Measurements from ENCODE around the gene DPP10. TPM values are rescaled to one million over a fixed set of nuclear protein-coding genes. Genes with fewer than 3 reads are reported as not detected.

DPP10 gene
- total RNA-seq, 1 donor from 2014 or later, result 2.4 TPM

DNA sequence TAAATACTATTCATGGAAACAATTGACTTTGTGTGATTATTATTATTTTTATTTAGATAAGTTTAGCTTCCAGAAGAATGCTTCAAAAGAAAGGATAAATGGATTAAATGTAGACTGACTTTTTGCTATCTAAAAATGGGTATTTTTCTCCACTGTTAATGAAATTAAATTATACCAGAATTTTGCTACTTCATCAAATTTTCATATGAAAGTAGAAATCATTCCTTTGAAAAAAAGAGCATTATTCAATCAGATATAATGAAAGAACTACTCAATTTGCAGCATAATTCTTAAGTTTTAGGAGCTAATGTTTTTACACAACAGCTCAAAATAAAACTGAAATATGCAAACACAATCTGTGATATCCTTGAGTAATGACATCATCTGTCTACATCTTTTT is 1424.6 kb downstream of the DPP10 start:
- no peak overlapping the region for H3K4me3 ChIP-seq (ENCODE audit: low read depth, low read length)
- H3K27me3 ChIP-seq (ENCODE audit: control insufficient read depth, insufficient read depth, low read length), result no peaks in the 10 kb centered on the region
- no peak for DNase-seq (ENCODE audit: low read depth)
- TF ChIP-seq CTCF (IDR thresholded peaks at IDR 0.05; ENCODE audit: insufficient read depth, low read length, poor library complexity, severe bottlenecking), result no peak
- H3K36me3 ChIP-seq (ENCODE audit: control insufficient read depth, insufficient read depth, low read length), result no peaks in the 10 kb centered on the region

DNA sequence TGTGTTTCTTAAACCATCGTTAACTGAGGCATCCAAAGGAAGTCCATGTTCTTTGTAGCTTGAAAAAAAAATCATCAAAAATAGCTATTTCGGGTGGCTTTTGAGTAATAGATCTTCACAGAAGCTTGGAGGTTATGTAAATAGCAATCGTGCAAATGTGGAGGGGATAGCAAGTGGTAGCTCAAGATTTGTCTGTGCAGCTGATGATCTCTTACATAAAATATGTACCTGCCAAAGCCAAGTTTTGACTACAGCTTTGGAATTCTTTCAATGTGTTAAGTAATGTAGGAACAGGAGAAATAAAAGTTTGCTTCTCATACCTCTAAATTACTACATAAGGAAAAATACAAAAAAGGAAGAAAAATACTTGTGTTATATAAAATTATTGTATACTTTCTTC is 1432.0 kb downstream of the DPP10 start:
- H3K27me3 ChIP-seq (ENCODE audit: control insufficient read depth, insufficient read depth, low read length), result no peaks in the 10 kb centered on the region
- no peaks in the 10 kb centered on the region for H3K36me3 ChIP-seq (ENCODE audit: control insufficient read depth, insufficient read depth, low read length)
- DNase-seq (ENCODE audit: low read depth), result no peak
- no peak for TF ChIP-seq CTCF (IDR thresholded peaks at IDR 0.05; ENCODE audit: insufficient read depth, low read length, poor library complexity, severe bottlenecking)
- H3K4me3 ChIP-seq (ENCODE audit: low read depth, low read length), result no peak overlapping the region

GRCh38 chr2:115880558-115880957 is 1438.1 kb downstream of the DPP10 start:
- H3K36me3 ChIP-seq (ENCODE audit: control insufficient read depth, insufficient read depth, low read length), result no peaks in the 10 kb centered on the region
- H3K4me3 ChIP-seq (ENCODE audit: low read depth, low read length), result no peak overlapping the region
- peak; percentile 10 for TF ChIP-seq CTCF (IDR thresholded peaks at IDR 0.05; ENCODE audit: insufficient read depth, low read length, poor library complexity, severe bottlenecking)
- DNase-seq (ENCODE audit: low read depth), result no peak
- H3K27me3 ChIP-seq (ENCODE audit: control insufficient read depth, insufficient read depth, low read length), result no peaks in the 10 kb centered on the region

- no peak for TF ChIP-seq CTCF (IDR thresholded peaks at IDR 0.05; ENCODE audit: insufficient read depth, low read length, poor library complexity, severe bottlenecking)
- H3K27me3 ChIP-seq (ENCODE audit: control insufficient read depth, insufficient read depth, low read length), result no peaks in the 10 kb centered on the region
- no peak overlapping the region for H3K4me3 ChIP-seq (ENCODE audit: low read depth, low read length)
- H3K36me3 ChIP-seq (ENCODE audit: control insufficient read depth, insufficient read depth, low read length), result no peaks in the 10 kb centered on the region
- DNase-seq (ENCODE audit: low read depth), result no peak
These were observed 1444.9 kb downstream of the DPP10 start for GRCh38 chr2:115887209-115887776.
